ENCODE results near the gene FCN2. TPM values are rescaled to one million over a fixed set of nuclear protein-coding genes. Genes with fewer than 3 reads are reported as not detected.

Gene FCN2
- polyA plus RNA-seq, 1 donor (not counting 4 experiments of a cell fraction or from before 2014, with no cell fraction given) = not detected

GRCh38 chr9:134915046-134915985 is 34.7 kb downstream of the FCN2 start:
- no peaks in the 10 kb centered on the region for H3K79me2 ChIP-seq (ENCODE audit: control insufficient read depth, insufficient read depth, low read length)
- H3K27me3 ChIP-seq (ENCODE audit: control insufficient read depth, extremely low read depth, insufficient read depth, low read length) = no peaks in the 10 kb centered on the region
- DNase-seq (ENCODE audit: low read depth, low spot score) (no peak), FAIRE-seq (no peak)
- TF ChIP-seq EZH2 (IDR thresholded peaks at IDR 0.05; ENCODE audit: low read length) (no peak), CTCF (optimal IDR thresholded peaks at IDR 0.05 in 1 of 3, IDR thresholded peaks at IDR 0.05 in 1 of 3, conservative IDR thresholded peaks at IDR 0.05 in 1 of 3; ENCODE audit: extremely low read depth in 1 of 3, insufficient read depth in 2 of 3, low read length in 3 of 3) (no peak)
- no peaks in the 10 kb centered on the region for H4K20me1 ChIP-seq (ENCODE audit: control insufficient read depth, extremely low read depth, insufficient read depth, low read length)
- no peaks in the 10 kb centered on the region for H3K4me1 ChIP-seq (ENCODE audit: control insufficient read depth, extremely low read depth, insufficient read depth, low read length)
- H2AFZ ChIP-seq (ENCODE audit: control insufficient read depth, low read length) = no peak overlapping the region
- no peak overlapping the region for H3K9ac ChIP-seq (ENCODE audit: control insufficient read depth, extremely low read depth, insufficient read depth, low read length)
- no peaks in the 10 kb centered on the region for H3K36me3 ChIP-seq (ENCODE audit: control insufficient read depth in 2 of 2, extremely low read depth in 1 of 2, insufficient read depth in 2 of 2, low read length in 2 of 2)
- dilution Hi-C loops (cut with MboI; ENCODE audit: extremely low pct_ligation_motif_present, low sequenced_read_pairs) = no loop called here
- H3K9me1 ChIP-seq (ENCODE audit: control insufficient read depth, extremely low read depth, insufficient read depth, low read length) = no peaks in the 10 kb centered on the region
- no peak overlapping the region for H3K4me3 ChIP-seq (ENCODE audit: control insufficient read depth in 2 of 3, extremely low read depth in 1 of 3, insufficient read depth in 2 of 3, low read depth in 1 of 3, low read length in 3 of 3)
- H3K27ac ChIP-seq (ENCODE audit: control insufficient read depth, insufficient read depth, low read length) = no peak overlapping the region
- no peak overlapping the region for H3K4me2 ChIP-seq (ENCODE audit: control insufficient read depth, extremely low read depth, insufficient read depth, low read depth, low read length)
- H3K9me3 ChIP-seq (ENCODE audit: control insufficient read depth, low read depth, low read length) = peaks cover 2% of the 10 kb centered on the region

- no peak overlapping the region for H2AFZ ChIP-seq (ENCODE audit: control insufficient read depth, low read length)
- H3K79me2 ChIP-seq (ENCODE audit: control insufficient read depth, insufficient read depth, low read length) = no peaks in the 10 kb centered on the region
- no peak overlapping the region for H3K27ac ChIP-seq (ENCODE audit: control insufficient read depth, insufficient read depth, low read length)
- dilution Hi-C loops (cut with MboI; ENCODE audit: extremely low pct_ligation_motif_present, low sequenced_read_pairs) = no loop called here
- H3K36me3 ChIP-seq (ENCODE audit: control insufficient read depth in 2 of 2, extremely low read depth in 1 of 2, insufficient read depth in 2 of 2, low read length in 2 of 2) = no peaks in the 10 kb centered on the region
- no peak overlapping the region for H3K4me2 ChIP-seq (ENCODE audit: control insufficient read depth, extremely low read depth, insufficient read depth, low read depth, low read length)
- H3K9ac ChIP-seq (ENCODE audit: control insufficient read depth, extremely low read depth, insufficient read depth, low read length) = no peak overlapping the region
- no peaks in the 10 kb centered on the region for H3K4me1 ChIP-seq (ENCODE audit: control insufficient read depth, extremely low read depth, insufficient read depth, low read length)
- peaks cover 2% of the 10 kb centered on the region for H3K9me3 ChIP-seq (ENCODE audit: control insufficient read depth, low read depth, low read length)
- H3K4me3 ChIP-seq (ENCODE audit: control insufficient read depth in 2 of 3, extremely low read depth in 1 of 3, insufficient read depth in 2 of 3, low read depth in 1 of 3, low read length in 3 of 3) = no peak overlapping the region
- no peaks in the 10 kb centered on the region for H3K9me1 ChIP-seq (ENCODE audit: control insufficient read depth, extremely low read depth, insufficient read depth, low read length)
- TF ChIP-seq CTCF (optimal IDR thresholded peaks at IDR 0.05 in 1 of 3, IDR thresholded peaks at IDR 0.05 in 1 of 3, conservative IDR thresholded peaks at IDR 0.05 in 1 of 3; ENCODE audit: extremely low read depth in 1 of 3, insufficient read depth in 2 of 3, low read length in 3 of 3) (no peak), EZH2 (IDR thresholded peaks at IDR 0.05; ENCODE audit: low read length) (no peak)
- H3K27me3 ChIP-seq (ENCODE audit: control insufficient read depth, extremely low read depth, insufficient read depth, low read length) = no peaks in the 10 kb centered on the region
- H4K20me1 ChIP-seq (ENCODE audit: control insufficient read depth, extremely low read depth, insufficient read depth, low read length) = no peaks in the 10 kb centered on the region
- FAIRE-seq = no peak
- DNase-seq (ENCODE audit: low read depth, low spot score) = no peak
These were observed 35.6 kb downstream of the FCN2 start for GRCh38 chr9:134916161-134916665.

Data from keratinocyte (primary cell).